Esophagus muscularis mucosa (tissue), 3 donors: Measurements from ENCODE around the gene PSTPIP2.

ENCODE experiments used
- CTCF ChIP-seq, 3 experiments: fragments of 200-600 bp in 2 of 3; fragments of 450-650 bp in 1 of 3; sonication (generic) in 2 of 3; IDR thresholded peaks; one replicate each; pipeline ENCODE4 v1.5.1; 2017 to 2019; ENCODE audit warnings: antibody characterized with exemption in 3 of 3, mild to moderate bottlenecking in 2 of 3, moderate library complexity in 1 of 3
- EP300 ChIP-seq: sonication (generic); formaldehyde crosslinking; IDR thresholded peaks from one replicate; pipeline ENCODE4 v1.6.1; 2017; ENCODE audit warnings: antibody characterized with exemption

- TF ChIP-seq CTCF (IDR thresholded peaks at IDR 0.05) (no peak), EP300 (no peak)
These were observed 61.4 kb downstream of the PSTPIP2 start for GRCh38 chr18:46010676-46011075.
